ENCODE results near the gene SLC17A4. TPM values are rescaled to one million over a fixed set of nuclear protein-coding genes. Genes with fewer than 3 reads are reported as not detected.

SLC17A4 gene
- total and polyA plus RNA-seq, 8 donors: 0.04 TPM; not detected in 7

GRCh38 chr6:25749837-25750236 lies 4.7 kb upstream of the SLC17A4 start:
- no peaks in the 10 kb centered on the region for H3K4me1 ChIP-seq
- H3K4me3 ChIP-seq: no peak overlapping the region
- no peaks in the 10 kb centered on the region for H3K27me3 ChIP-seq
- ATAC-seq (no peak), DNase-seq (no peak)
- H3K36me3 ChIP-seq: no peaks in the 10 kb centered on the region
- H3K27ac ChIP-seq: no peak overlapping the region
- H3K9me3 ChIP-seq: no peaks in the 10 kb centered on the region
- TF ChIP-seq CTCF (IDR thresholded peaks at IDR 0.05): no peak
- intact Hi-C loops (cut with DNase I): no loop called here

- no peak overlapping the region for H3K27ac ChIP-seq
- no peak for ATAC-seq
- no peaks in the 10 kb centered on the region for H3K36me3 ChIP-seq
- no peak overlapping the region for H3K4me3 ChIP-seq
- no peaks in the 10 kb centered on the region for H3K27me3 ChIP-seq
- DNase-seq: no peak
- intact Hi-C loops (cut with DNase I): no loop called here
- H3K4me1 ChIP-seq: no peaks in the 10 kb centered on the region
- no peaks in the 10 kb centered on the region for H3K9me3 ChIP-seq
- no peak for TF ChIP-seq CTCF (IDR thresholded peaks at IDR 0.05)
Measured at GRCh38 chr6:25750906-25751305, 3.6 kb upstream of the SLC17A4 start.

GRCh38 chr6:25753079-25753478 lies 1.5 kb upstream of the SLC17A4 start:
- no peak for DNase-seq
- Histone ChIP-seq H3K27me3 (no peaks in the 10 kb centered on the region), H3K4me1 (no peaks in the 10 kb centered on the region), H3K9me3 (no peaks in the 10 kb centered on the region), H3K4me3 (no peak overlapping the region), H3K36me3 (no peaks in the 10 kb centered on the region), H3K27ac (no peak overlapping the region)
- no peak for TF ChIP-seq CTCF (IDR thresholded peaks at IDR 0.05)
- ATAC-seq: no peak
- intact Hi-C loops (cut with DNase I): no loop called here

- Histone ChIP-seq H3K4me1 (no peaks in the 10 kb centered on the region), H3K36me3 (no peaks in the 10 kb centered on the region), H3K4me3 (no peak overlapping the region), H3K9me3 (no peaks in the 10 kb centered on the region), H3K27ac (no peak overlapping the region), H3K27me3 (no peaks in the 10 kb centered on the region)
- no peak for TF ChIP-seq CTCF (IDR thresholded peaks at IDR 0.05)
- intact Hi-C loops (cut with DNase I): no loop called here
- ATAC-seq: no peak
- DNase-seq: no peak
Measured at GRCh38 chr6:25755483-25755882, 941 bp downstream of the SLC17A4 start.

- no peaks in the 10 kb centered on the region for H3K27me3 ChIP-seq
- H3K27ac ChIP-seq: no peak overlapping the region
- H3K4me1 ChIP-seq: no peaks in the 10 kb centered on the region
- ATAC-seq: peak; percentile 15
- DNase-seq: no peak
- H3K9me3 ChIP-seq: no peaks in the 10 kb centered on the region
- no peaks in the 10 kb centered on the region for H3K36me3 ChIP-seq
- intact Hi-C loops (cut with DNase I): no loop called here
- no peak overlapping the region for H3K4me3 ChIP-seq
- no peak for TF ChIP-seq CTCF (IDR thresholded peaks at IDR 0.05)
Measured at GRCh38 chr6:25756382-25757363, 2.1 kb downstream of the SLC17A4 start.

All from left lung (tissue), 10 donors.